Spleen (tissue), 11 donors: Measurements from ENCODE around the gene ARHGEF2. TPM values are rescaled to one million over a fixed set of nuclear protein-coding genes. Genes with fewer than 3 reads are reported as not detected.

ENCODE experiments used
- DNase-seq: peaks from one replicate; pipeline ENCODE4 v3.0.0-alpha.2; 2020
- H3K27ac ChIP-seq, 8 donors: fragments of 200-600 bp; sonication (generic) in 7 of 8; 1 replicate in 4 of 8; 2 replicates in 4 of 8; pipeline versions ENCODE4 v1.5.0 to v1.8.0; 2016 to 2021; ENCODE audit warnings: inconsistent platforms in 4 of 8, mild to moderate bottlenecking in 4 of 8, moderate library complexity in 1 of 8
- H3K27me3 ChIP-seq, 7 donors: fragments of 200-600 bp; sonication (generic) in 6 of 7; replicated peaks in 1 of 7; 1 replicate in 4 of 7; 2 replicates in 3 of 7; pipeline versions ENCODE4 v1.5.0 to v1.8.0; 2016 to 2021; ENCODE audit warnings: inconsistent platforms in 3 of 7, mild to moderate bottlenecking in 1 of 7
- H3K36me3 ChIP-seq, 6 donors: fragments of 200-600 bp; sonication (generic) in 5 of 6; 1 replicate in 4 of 6; 2 replicates in 2 of 6; pipeline versions ENCODE4 v1.5.0 to v1.8.0; 2016 to 2021; ENCODE audit warnings: inconsistent platforms in 2 of 6
- H3K4me1 ChIP-seq, 6 donors: fragments of 200-600 bp; sonication (generic) in 5 of 6; 1 replicate in 3 of 6; 2 replicates in 3 of 6; pipeline versions ENCODE4 v1.5.0 to v1.8.0; 2016 to 2021; ENCODE audit warnings: inconsistent platforms in 3 of 6
- H3K4me3 ChIP-seq, 8 donors: fragments of 200-600 bp; sonication (generic) in 7 of 8; 1 replicate in 4 of 8; 2 replicates in 4 of 8; pipeline versions ENCODE4 v1.5.0 to v1.8.0; 2016 to 2021; ENCODE audit warnings: inconsistent platforms in 4 of 8, mild to moderate bottlenecking in 4 of 8, moderate library complexity in 2 of 8
- H3K9me3 ChIP-seq, 8 donors: fragments of 200-600 bp; sonication (generic) in 7 of 8; 1 replicate in 4 of 8; 2 replicates in 4 of 8; pipeline versions ENCODE4 v1.5.0 to v1.8.0; 2016 to 2021; ENCODE audit warnings: inconsistent platforms in 4 of 8
- CTCF ChIP-seq, 11 experiments: fragments of 200-600 bp in 7 of 11; fragments of 450-650 bp in 4 of 11; sonication (generic) in 4 of 11; IDR thresholded peaks in 8 of 11; conservative IDR thresholded peaks in 3 of 11; 1 replicate in 7 of 11; 2 replicates in 4 of 11; pipeline versions ENCODE4 v1.4.0 to v1.8.0; 2016 to 2021; ENCODE audit warnings: antibody characterized with exemption in 11 of 11, inconsistent platforms in 4 of 11, mild to moderate bottlenecking in 1 of 11
- POLR2A ChIP-seq, 3 donors: fragments of 450-650 bp; IDR thresholded peaks; one replicate each; pipeline ENCODE4 v1.5.1; 2017; ENCODE audit warnings: antibody characterized with exemption in 3 of 3, mild to moderate bottlenecking in 1 of 3
- POLR2AphosphoS5 ChIP-seq, 3 donors: sonication (generic); formaldehyde crosslinking; IDR thresholded peaks; one replicate each; pipeline ENCODE4 v1.5.1; 2017; ENCODE audit warnings: antibody characterized with exemption in 3 of 3
- WGBS, 5 donors: extraction: QIAGEN DNeasy Blood & Tissue Kit in 3 of 5; methylation state at CpG; one replicate each; pipeline versions ENCODE4 v1.1.5 to v1.1.7; 2013 to 2018; 5-methylcytosine and 5-hydroxymethylcytosine counted together
- intact Hi-C: fragments of 100-400 bp; cut with DNase I; formaldehyde crosslinking; loops from one replicate; pipeline ENCODE4 v1.15.0; 2023; ENCODE audit warnings: low total_unique reads
- polyA plus RNA-seq, 3 donors: library from polyadenylated mRNA; stranded (reverse); fragments of 200-250 nt; gene quantifications; one replicate each; pipeline ENCODE4 v1.2.1, GENCODE V29; 2013
- total RNA-seq, 7 donors: library from RNA; depleted of rRNA in 3 of 7; stranded (reverse); fragments of >200 nt in 3 of 7; fragmentation: NEBNext Ultra II Directional in 4 of 7; extraction: Animal tissue kit (Norgen Biotek cat#: 25700) in 4 of 7; gene quantifications; one replicate each; pipeline versions ENCODE4 v1.1.0 to v1.2.1, GENCODE V29; 2016 to 2021
- donor health status: healthy with polysubstance abuse.
- donor health status: DM: no; HTN: no; CAD: no; lungs with moderate emphysema.
- donor health status: DM: no; HTN: no; CAD: no.
- donor health status: Bipolar disorder and iron deficiency.
- donor health status: healthy.
- donor health status: DM: no; HTN: no; CAD: no.
- donor health status: DM: yes; HTN: yes; CAD: no.

The ARHGEF2 gene
- total and polyA plus RNA-seq, 10 donors, result 45.1 to 228 (median 167) TPM

GRCh38 chr1:155976913-155977689 lies 1.2 kb downstream of the ARHGEF2 start:
- Histone ChIP-seq H3K4me3 (peak overlapping the region; percentile 75 to 98 (median 90)), H3K4me1 (peaks cover 67 to 92% (median 81%) of the 10 kb centered on the region in 6 donors), H3K27ac (peak overlapping the region; percentile 95 to 99 (median 98)), H3K36me3 (peaks cover 0 to 35% (median 0%) of the 10 kb centered on the region in 6 donors), H3K9me3 (no peaks in the 10 kb centered on the region), H3K27me3 (no peaks in the 10 kb centered on the region)
- peak; percentile 77 for DNase-seq
- WGBS, 5 donors, result 0 to 3% (median 2%) methylated on average over 5 of the region's 5 CpGs
- intact Hi-C loops, result no loop called here
- TF ChIP-seq POLR2A (IDR thresholded peaks at IDR 0.05) (no peak), POLR2AphosphoS5 (IDR thresholded peaks at IDR 0.05) (no peak), CTCF (IDR thresholded peaks at IDR 0.05 in 8 of 11, conservative IDR thresholded peaks at IDR 0.05 in 3 of 11) (no peak)

GRCh38 chr1:155976062-155976912 lies 2.1 kb downstream of the ARHGEF2 start:
- Histone ChIP-seq H3K27ac (peak overlapping the region; percentile 95 to 99 (median 98)), H3K4me3 (peak overlapping the region; percentile 75 to 98 (median 90)), H3K36me3 (peaks cover 0 to 32% (median 0%) of the 10 kb centered on the region in 6 donors), H3K27me3 (no peaks in the 10 kb centered on the region), H3K4me1 (peaks cover 67 to 92% (median 82%) of the 10 kb centered on the region in 6 donors), H3K9me3 (no peaks in the 10 kb centered on the region)
- WGBS, 5 donors, result 0 to 2% (median 1%) methylated on average over 14 of the region's 14 CpGs
- intact Hi-C loops, result no loop called here
- peak in 2 of 3 donors; percentile 36 for TF ChIP-seq POLR2AphosphoS5 (IDR thresholded peaks at IDR 0.05)
- no peak for TF ChIP-seq CTCF (IDR thresholded peaks at IDR 0.05 in 8 of 11, conservative IDR thresholded peaks at IDR 0.05 in 3 of 11)
- peak; percentile 85 for DNase-seq

GRCh38 chr1:155975375-155976061 lies 2.8 kb downstream of the ARHGEF2 start:
- Histone ChIP-seq H3K27ac (peak overlapping the region; percentile 48 to 99 (median 98)), H3K27me3 (no peaks in the 10 kb centered on the region), H3K4me1 (peaks cover 67 to 92% (median 82%) of the 10 kb centered on the region in 6 donors), H3K9me3 (no peaks in the 10 kb centered on the region), H3K36me3 (peaks cover 0 to 32% (median 0%) of the 10 kb centered on the region in 6 donors), H3K4me3 (peak overlapping the region; percentile 75 to 98 (median 90))
- WGBS, 5 donors, result 7 to 16% (median 12%) methylated on average over 4 of the region's 4 CpGs
- DNase-seq, result no peak
- no peak for TF ChIP-seq POLR2A (IDR thresholded peaks at IDR 0.05)
- no peak for TF ChIP-seq CTCF (IDR thresholded peaks at IDR 0.05 in 8 of 11, conservative IDR thresholded peaks at IDR 0.05 in 3 of 11)
- no peak for TF ChIP-seq POLR2AphosphoS5 (IDR thresholded peaks at IDR 0.05)
- intact Hi-C loops, result no loop called here
